Urothelium cell line (cell line): ENCODE measurements around the gene TPP1.

Experiments used
- DNase-seq: peaks from one replicate; pipeline ENCODE4 v3.0.0; 2011; ENCODE audit warnings: low spot score, mixed read lengths
- FAIRE-seq: peaks from 2 replicates; lab custom pipeline; 2011; peaks lifted over from hg19 to GRCh38; lab: Jason Lieb, UNC

The TPP1 gene

DNA sequence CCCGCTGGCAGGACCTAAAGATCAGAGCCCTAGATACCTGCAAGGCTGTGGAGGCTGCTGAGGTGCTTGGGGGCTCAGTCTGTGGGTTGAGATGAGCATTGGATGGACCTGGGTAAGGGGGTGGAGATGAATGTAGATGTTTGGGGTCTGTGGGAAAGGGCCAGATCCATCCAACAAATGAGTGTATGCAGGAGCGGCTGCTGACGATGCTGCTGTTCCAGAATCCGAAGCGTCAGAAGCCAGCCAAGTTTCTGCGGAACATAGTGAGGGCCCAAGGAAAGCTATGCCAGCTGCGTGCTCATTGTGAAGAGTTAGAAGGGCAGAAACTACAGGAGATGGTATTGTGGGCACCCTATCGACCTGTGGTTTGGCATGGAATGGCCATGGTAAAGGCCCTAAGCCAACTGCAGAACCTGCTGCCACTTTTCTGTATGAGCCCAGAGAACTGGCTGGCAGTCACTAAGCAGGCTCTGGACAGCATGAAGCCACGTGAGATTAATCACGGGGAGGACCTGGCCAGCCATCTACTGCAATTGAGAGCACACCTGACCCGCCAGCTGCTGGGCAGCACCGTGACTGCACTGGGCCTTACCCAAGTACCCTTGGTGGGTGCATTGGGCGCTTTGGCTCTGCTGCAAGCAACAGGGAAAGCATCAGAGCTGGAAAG is 52.4 kb downstream of the TPP1 start:
- no peak for FAIRE-seq
- DNase-seq = no peak

DNA sequence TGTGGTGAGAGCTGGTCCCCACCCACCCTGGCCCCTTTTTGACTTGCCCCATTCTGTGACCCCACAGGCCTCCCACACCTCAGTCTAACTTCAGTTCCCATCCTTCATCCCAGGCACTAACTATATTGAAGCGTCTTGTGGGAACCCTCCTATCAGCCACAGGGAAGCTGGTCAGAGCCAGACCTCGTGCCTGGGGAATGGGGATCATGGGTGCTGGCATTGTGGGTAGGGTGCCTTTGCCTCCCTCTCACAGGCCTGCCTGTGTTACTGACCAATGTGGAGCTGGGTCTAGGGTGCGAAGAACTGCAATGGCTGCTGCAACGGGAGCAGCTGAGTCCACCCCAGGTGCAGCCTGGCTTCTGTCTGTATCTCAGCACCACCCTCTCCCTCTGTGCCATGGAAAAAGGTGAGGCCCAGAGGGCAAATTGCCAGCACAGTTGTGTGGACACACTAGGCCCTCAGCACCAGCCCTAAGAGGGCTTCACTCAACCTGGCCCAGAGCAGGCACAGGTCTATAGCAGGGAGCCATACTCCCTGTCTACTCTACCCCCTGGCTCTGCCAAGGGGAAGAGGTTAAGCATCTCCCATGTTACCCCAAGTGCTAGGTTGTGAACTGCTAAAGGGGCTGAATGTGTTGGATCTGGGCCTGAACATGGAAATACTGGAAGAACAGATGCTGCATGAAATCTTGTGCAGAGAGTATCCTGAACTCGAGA is 53.1 kb downstream of the TPP1 start:
- FAIRE-seq (no peak), DNase-seq (no peak)

GRCh38 chr11:6565325-6565724 is 53.9 kb downstream of the TPP1 start:
- FAIRE-seq (no peak), DNase-seq (no peak)

- no peak for FAIRE-seq
- DNase-seq = no peak
These were observed 55.6 kb downstream of the TPP1 start for GRCh38 chr11:6563667-6564066.

GRCh38 chr11:6563121-6563619 is 56.1 kb downstream of the TPP1 start:
- DNase-seq (no peak), FAIRE-seq (no peak)
